GM19324 (cell line): ENCODE results near the gene INPP5D.
"Not testable (repeated sequence)": the region's sequence is repeated elsewhere in the genome, so short reads cannot be mapped to it uniquely, and the experiment has no call there.

Source experiments
- ATAC-seq: cut with Tn5 transposase; IDR thresholded peaks from one replicate; pipeline ENCODE4 v1.9.1; 2021; ENCODE audit warnings: mild to moderate bottlenecking, moderate library complexity; ENCODE audit not compliant: unreplicated experiment, low FRiP score

INPP5D gene

DNA sequence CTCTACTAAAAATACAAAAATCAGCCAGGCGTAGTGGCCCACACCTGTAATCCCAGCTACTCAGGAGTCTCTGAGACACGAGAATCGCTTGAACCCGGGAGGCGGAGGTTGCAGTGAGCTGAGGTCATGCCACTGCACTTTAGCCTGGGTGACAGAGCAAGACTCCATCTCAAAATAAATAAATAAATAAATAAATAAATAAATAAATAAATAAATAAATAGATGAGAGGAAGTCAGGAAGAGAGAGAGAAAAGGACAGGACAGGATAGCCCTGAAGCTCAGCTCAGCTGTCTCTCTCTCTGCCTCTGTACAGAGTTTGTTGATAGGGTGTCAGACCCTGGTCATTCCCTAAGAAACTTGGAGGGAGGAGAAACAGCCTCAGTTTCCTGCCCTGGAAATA, 140.6 kb downstream of the INPP5D start:
- ATAC-seq: not testable (repeated sequence)

- ATAC-seq: no peak
Measured at GRCh38 chr2:233201258-233202013, 141.3 kb downstream of the INPP5D start.

DNA sequence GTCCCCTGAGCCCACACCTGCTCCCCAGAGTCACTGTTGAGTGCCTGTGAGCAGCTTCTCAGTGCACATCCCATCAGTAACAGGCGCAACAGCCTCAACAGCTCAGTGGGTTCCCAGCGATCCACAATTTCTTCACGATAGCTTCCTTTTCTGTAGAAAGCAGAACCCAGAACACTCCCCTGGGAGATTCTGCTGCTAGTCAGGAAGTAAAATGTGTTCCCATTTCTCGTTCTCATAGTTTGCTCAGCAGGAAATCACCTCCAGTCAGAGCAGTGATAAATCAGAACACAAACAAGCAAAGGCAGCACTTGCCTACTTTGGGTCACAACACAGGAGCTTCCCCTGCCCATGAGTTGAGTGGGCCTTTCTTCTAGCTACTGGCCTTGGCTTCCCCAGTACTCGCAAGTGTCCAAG, 142.4 kb downstream of the INPP5D start:
- ATAC-seq: no peak

DNA sequence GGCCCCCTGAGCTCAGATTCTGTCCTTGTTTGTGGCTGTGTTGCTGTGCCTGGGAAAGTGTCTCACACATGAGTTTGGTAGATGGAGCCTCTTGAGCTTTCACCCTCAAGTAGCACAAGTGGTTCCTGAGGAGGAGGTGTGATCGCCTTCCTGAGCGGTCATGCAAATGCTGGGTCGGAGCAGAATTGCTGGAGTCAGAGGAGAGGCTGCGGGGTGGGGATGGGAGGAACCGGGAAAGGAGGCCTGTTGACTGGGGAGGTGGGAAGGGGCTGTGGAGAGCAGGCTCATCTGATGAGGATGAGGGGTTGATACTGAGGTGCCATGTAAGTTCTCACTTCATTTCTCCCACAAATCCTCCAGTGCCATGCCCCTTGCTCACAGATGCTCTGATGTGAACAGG, 142.9 kb downstream of the INPP5D start:
- ATAC-seq: no peak

- ATAC-seq: no peak
Measured at GRCh38 chr2:233204286-233204936, 144.3 kb downstream of the INPP5D start.

- no peak for ATAC-seq
Measured at GRCh38 chr2:233208382-233209116, 148.4 kb downstream of the INPP5D start.

- ATAC-seq: no peak
Measured at GRCh38 chr2:233209117-233209532, 149.0 kb downstream of the INPP5D start.

GRCh38 chr2:233209533-233210171, 149.5 kb downstream of the INPP5D start:
- ATAC-seq: no peak

GRCh38 chr2:233210281-233210680, 150.1 kb downstream of the INPP5D start:
- no peak for ATAC-seq

DNA sequence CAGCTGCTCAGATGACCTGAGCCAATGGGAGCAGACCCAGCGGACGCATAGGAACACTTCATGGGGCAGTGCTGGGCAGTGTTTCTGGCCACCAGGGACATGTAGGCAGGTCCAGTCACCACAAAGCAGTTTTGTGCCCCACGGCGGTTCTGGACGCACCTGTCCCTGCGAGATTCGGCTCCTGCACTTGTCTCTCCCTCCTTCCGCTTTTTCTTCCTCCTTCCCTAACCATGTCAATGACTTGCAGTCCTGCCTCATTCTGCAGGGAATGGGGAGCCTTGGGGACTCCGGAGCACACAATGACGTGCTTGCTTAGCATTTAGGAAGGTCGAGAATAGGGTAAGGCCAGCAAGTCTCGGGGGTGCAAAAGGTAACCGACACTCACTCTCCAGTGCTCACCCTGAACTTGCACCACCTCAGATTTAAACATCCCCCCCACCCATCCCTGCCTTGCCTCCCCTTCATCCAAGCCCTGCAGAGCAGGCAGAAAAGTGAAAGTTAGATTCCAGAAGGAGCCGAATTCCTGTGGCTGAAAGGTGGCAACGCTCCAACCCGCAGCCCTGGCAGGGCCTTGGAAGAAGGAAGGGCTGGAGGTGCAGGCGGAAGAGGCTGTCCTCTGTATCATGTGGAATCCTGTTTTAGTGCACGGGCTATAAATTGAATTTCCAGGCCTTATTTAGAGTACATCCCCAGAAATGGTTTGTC, 150.9 kb downstream of the INPP5D start:
- no peak for ATAC-seq

DNA sequence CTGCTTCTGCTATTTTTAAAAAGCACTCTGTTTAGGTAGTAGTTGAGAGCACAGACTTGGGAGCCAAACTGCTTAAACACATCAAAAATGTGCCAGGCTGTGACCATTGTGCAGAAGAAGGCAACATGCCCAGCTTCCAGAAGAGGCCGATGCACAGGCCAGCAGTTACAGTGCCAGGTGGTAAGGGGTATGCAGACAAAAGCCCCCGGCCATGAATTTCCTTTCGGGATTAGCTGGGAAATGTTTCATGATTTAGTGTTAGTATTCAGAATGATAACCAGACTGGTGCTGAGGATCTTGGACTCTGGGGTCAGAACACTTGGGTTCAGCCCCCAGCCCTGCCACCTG, 151.4 kb downstream of the INPP5D start:
- ATAC-seq: no peak

- no peak for ATAC-seq
Measured at GRCh38 chr2:233213011-233213410, 152.9 kb downstream of the INPP5D start.

GRCh38 chr2:233213975-233214374, 153.8 kb downstream of the INPP5D start:
- no peak for ATAC-seq

GRCh38 chr2:233217892-233218377, 157.8 kb downstream of the INPP5D start:
- no peak for ATAC-seq

DNA sequence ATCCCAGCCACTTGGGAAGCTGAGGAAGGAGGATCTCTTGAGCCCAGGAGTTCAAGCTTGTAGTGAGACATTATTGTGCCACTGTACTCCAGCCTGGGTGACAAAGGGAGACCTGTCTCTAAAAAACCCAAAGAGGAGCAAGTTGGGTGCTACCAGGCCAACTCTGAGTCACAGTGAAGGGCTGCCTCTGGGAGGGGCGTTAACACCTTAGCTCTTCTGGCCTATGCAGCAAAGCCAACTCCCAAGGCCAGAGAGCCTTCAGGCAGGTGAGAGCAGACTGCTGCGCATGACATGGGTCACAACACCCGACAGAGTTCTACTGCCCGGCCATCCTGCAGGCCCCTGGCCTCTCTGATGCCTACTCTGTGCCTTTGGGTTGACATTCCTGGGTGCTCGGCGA, 158.7 kb downstream of the INPP5D start:
- ATAC-seq: no peak

DNA sequence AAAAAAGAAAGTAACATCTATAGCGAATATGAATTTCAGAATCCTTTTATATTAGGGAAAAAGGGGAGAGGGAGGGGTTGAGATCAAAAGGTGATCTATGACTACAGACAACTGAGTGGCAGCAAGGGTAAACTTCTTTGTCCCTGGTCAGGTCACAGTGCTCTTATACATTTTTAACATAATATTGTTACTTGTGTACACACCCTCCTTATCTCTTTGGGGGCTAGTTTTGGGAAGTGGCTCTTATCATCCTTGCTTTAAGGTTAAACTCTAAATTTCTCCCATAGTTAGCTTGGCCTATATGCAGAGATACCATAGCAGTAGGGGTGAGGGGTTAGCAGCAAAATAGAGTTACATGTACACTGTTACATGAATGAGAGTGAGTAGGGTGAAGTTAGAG, 159.7 kb downstream of the INPP5D start:
- ATAC-seq: no peak

GRCh38 chr2:233221378-233222063, 161.4 kb downstream of the INPP5D start:
- ATAC-seq: no peak

DNA sequence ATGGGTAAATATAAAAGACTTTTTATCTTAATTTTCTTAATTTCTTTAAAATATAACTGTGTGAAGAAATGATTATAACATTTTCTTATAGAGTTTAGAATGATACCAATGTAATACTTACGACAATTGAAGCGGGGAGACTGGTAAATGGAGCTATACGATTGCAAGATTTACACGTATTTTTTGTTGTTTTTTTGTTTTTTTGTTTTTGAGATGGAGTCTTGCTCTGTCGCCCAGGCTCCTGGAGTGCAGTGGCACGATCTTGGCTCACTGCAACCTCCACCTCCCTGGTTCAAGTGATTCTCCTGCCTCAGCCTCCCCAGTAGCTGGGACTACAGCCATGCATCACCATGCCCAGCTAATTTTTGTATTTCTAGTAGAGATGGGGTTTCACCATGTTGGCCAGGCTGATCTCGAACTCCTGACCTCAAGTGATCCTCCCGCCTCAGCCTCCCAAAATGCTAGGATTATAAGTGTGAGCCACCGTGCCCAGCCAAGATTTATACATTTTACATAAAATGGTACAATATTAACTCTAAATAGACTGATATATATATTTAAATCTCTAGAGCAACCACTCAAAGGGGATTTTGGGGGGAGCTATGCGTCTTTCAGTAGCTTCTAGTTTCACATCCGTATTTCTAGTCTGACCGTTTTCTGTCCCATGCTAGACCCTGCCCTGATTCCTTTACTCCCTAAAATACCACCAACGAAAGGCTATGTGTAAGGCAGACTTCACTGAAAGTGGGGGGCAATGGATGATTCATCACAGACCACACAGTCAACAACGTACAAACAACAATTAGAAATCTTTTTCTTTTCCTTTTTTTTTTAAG, 163.1 kb downstream of the INPP5D start:
- no peak for ATAC-seq
